GM12864 (cell line): Measurements from ENCODE around the gene SLC46A1.

Experiments
- DNase-seq: peaks from one replicate; pipeline ENCODE4 v3.0.0-alpha.2; 2011; ENCODE audit warnings: low read depth
- H3K4me3 ChIP-seq: 2 replicates; pipeline ENCODE4 v1.5.1; 2011; ENCODE audit warnings: mild to moderate bottlenecking, low read depth, low read length, control low read depth
- CTCF ChIP-seq: IDR thresholded peaks from 2 replicates; pipeline ENCODE4 v1.5.1; 2011; ENCODE audit warnings: low read depth, mild to moderate bottlenecking, moderate library complexity, low read length, control low read depth, inconsistent platforms; ENCODE audit errors: missing control alignments

Gene SLC46A1

DNA sequence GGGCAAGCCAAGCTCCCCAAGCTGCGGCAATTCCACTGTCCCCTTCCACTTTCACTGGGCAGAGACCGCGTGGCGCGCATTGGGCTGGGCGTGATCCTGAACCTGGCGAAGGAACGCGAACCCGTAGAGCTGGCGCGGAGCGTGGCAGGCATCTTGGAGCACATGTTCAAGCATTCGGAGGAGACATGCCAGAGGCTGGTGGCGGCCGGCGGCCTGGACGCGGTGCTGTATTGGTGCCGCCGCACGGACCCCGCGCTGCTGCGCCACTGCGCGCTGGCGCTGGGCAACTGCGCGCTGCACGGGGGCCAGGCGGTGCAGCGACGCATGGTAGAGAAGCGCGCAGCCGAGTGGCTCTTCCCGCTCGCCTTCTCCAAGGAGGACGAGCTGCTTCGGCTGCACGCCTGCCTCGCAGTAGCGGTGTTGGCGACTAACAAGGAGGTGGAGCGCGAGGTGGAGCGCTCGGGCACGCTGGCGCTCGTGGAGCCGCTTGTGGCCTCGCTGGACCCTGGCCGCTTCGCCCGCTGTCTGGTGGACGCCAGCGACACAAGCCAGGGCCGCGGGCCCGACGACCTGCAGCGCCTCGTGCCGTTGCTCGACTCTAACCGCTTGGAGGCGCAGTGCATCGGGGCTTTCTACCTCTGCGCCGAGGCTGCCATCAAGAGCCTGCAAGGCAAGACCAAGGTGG, 24.7 kb downstream of the SLC46A1 start:
- DNase-seq = no peak
- no peak overlapping the region for H3K4me3 ChIP-seq
- TF ChIP-seq CTCF = peak; percentile 57

DNA sequence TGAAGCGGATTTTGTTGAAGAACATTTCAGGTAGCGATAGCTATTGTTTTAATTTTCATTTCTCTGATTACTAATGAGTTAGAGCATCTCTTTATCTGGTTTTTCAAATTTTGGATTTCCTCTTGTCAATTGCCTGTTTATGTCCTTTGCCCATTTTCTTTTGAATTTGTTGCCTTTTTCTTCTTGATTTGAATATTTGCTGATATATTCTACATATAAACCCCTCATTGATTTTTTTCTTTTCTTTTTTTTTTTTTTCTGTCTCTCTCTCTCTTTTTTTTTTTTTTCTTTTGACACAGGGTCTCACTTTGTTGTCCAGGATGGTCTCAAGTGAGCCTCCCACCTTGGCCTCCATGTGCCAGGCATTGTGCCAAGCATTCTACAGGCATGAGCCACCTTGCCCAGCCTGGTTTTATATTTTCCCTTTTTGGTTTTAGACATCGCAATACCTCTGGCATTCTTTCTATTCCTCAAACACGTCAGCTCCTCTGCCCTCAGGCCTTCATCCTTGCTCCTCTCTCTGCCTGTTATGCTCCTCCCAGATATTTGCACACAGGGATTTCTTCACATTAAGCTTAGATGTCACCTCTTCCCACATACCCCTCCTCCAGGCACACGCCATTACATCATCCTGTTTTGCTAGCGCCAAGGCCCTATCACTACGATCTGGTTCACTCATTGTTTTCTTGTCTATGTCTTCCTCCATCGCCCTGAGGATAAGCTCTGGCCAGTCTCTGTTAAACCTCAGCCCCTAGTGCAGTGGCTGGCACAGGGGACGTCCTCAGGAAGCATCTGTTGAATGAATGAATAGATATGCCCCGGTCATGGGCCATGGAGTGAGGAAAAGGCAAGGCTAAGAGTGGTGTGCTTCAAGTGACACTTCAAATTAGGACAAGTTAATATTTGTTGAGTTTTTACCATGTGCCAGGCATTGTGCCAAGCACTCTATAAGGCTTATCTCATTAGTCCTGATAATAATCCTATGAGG, 25.9 kb downstream of the SLC46A1 start:
- no peak overlapping the region for H3K4me3 ChIP-seq
- no peak for DNase-seq
- no peak for TF ChIP-seq CTCF

DNA sequence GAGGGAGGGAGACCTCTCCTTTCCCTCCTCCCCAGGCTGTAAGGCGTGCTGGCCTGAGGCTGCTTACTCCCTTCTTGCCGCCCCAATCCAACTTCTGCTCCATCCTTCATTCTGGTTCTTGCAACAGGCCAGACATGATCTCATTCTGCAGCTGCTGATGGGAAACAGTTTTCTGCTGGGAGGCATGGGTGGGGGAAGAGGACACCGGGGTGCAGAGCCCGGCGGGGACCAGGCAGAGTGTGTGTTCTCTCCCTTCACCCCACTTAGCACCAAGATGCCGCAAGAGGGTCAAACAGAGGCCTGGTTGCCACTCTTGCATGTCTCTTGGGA, 33.1 kb downstream of the SLC46A1 start:
- TF ChIP-seq CTCF = no peak
- no peak for DNase-seq

DNA sequence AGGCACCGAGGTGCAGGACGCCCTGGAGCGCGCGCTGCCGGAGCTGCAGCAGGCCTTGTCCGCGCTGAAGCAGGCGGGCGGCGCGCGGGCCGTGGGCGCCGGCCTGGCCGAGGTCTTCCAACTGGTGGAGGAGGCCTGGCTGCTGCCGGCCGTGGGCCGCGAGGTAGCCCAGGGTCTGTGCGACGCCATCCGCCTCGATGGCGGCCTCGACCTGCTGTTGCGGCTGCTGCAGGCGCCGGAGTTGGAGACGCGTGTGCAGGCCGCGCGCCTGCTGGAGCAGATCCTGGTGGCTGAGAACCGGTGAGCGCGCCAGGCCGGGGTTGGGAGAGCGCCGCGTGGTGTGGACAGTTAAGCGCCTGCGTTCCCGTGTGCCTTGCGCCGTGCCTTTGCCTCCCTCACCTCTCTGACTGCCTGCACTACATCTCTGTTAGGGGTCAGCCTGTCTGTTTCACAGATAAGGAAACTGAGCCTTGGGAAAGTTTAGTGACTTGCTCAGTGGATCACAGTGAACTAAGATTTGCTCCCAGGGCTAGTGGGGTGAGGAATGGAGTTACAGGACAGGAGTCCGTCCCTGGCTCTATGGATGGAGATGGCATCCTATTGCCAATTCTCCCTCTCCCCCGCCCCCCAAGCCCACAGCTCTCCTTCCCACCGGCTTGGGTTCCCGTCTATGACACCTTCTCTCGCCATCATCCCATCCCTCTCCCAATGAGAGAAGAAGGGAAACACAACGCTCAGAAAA, 33.6 kb downstream of the SLC46A1 start:
- no peak for DNase-seq
- TF ChIP-seq CTCF = no peak
- peak overlapping the region; percentile 54 for H3K4me3 ChIP-seq

More for the DNA sequence above, 33.1 kb downstream of the SLC46A1 start:
- peak overlapping the region; percentile 54 for H3K4me3 ChIP-seq

- H3K4me3 ChIP-seq = peak within 1 kb of the TSS; percentile 54
- DNase-seq = peak; percentile 57
- TF ChIP-seq CTCF = no peak
Measured at GRCh38 chr17:28371245-28372202, 34.5 kb downstream of the SLC46A1 start, which contains the start of gene SARM1. Gene SARM1 (plus strand): TSS chr17:28371694. CDS start chr17:28372033, 339 bp downstream.

GRCh38 chr17:28370744-28371103, 35.3 kb downstream of the SLC46A1 start:
- TF ChIP-seq CTCF = no peak
- no peak for DNase-seq
- no peak overlapping the region; the same call in 1 of the 2 replicates for H3K4me3 ChIP-seq
